Mesenchymal stem cell (in vitro differentiated cells and primary cell): Measurements from ENCODE around the gene DNHD1.

Source experiments
- DNase-seq: peaks from one replicate; pipeline ENCODE4 v3.0.0-alpha.2; 2013
- H2AFZ ChIP-seq: one replicate; pipeline ENCODE4 v1.6.1; 2013; ENCODE audit warnings: low read depth, mild to moderate bottlenecking, control low read depth, inconsistent platforms, low read length, moderate library complexity
- H2AK5ac ChIP-seq: 2 replicates; pipeline ENCODE4 v1.6.1; 2013; ENCODE audit warnings: low read length, moderate library complexity, mild to moderate bottlenecking, inconsistent platforms; ENCODE audit not compliant: severe bottlenecking
- H2BK120ac ChIP-seq: one replicate; pipeline ENCODE4 v1.6.1; 2013; ENCODE audit warnings: low read depth, mild to moderate bottlenecking, inconsistent platforms, low read length, moderate library complexity
- H2BK12ac ChIP-seq, 2 experiments: one replicate each; pipeline ENCODE4 v1.6.1; 2013; ENCODE audit warnings: inconsistent platforms in 2 of 2, low read length in 2 of 2, mild to moderate bottlenecking in 2 of 2, moderate library complexity in 2 of 2, control low read depth in 1 of 2
- H2BK15ac ChIP-seq: one replicate; pipeline ENCODE4 v1.6.1; 2013; ENCODE audit warnings: mild to moderate bottlenecking, low read depth, inconsistent platforms; ENCODE audit not compliant: poor library complexity, severe bottlenecking
- H2BK5ac ChIP-seq: 2 replicates; pipeline ENCODE4 v1.6.1; 2013; ENCODE audit warnings: low read depth, mild to moderate bottlenecking, low read length, control low read depth, inconsistent platforms; ENCODE audit not compliant: poor library complexity, severe bottlenecking
- H3K14ac ChIP-seq, 2 experiments: one replicate each; pipeline ENCODE4 v1.6.1; 2013; ENCODE audit warnings: inconsistent platforms in 2 of 2, low read length in 2 of 2, control low read depth in 1 of 2, mild to moderate bottlenecking in 1 of 2, moderate library complexity in 1 of 2
- H3K18ac ChIP-seq, 2 experiments: one replicate each; pipeline ENCODE4 v1.6.1; 2013; ENCODE audit warnings: inconsistent platforms in 2 of 2, low read length in 2 of 2, control low read depth in 1 of 2, low read depth in 1 of 2, mild to moderate bottlenecking in 1 of 2
- H3K23ac ChIP-seq, 2 experiments: one replicate each; pipeline ENCODE4 v1.6.1; 2013; ENCODE audit warnings: inconsistent platforms in 2 of 2, low read length in 2 of 2, mild to moderate bottlenecking in 2 of 2, moderate library complexity in 2 of 2, control low read depth in 1 of 2
- H3K27ac ChIP-seq: 2 replicates; pipeline ENCODE4 v1.5.1; 2013; ENCODE audit warnings: mild to moderate bottlenecking, moderate library complexity, low read length, control low read depth, inconsistent platforms; ENCODE audit not compliant: poor library complexity, severe bottlenecking
- H3K27me3 ChIP-seq, 2 experiments: 2 replicates each; pipeline versions ENCODE4 v1.6.1 to v1.7.0; 2013; ENCODE audit warnings: low read length in 2 of 2, mild to moderate bottlenecking in 2 of 2, moderate library complexity in 2 of 2, control low read depth in 1 of 2, inconsistent platforms in 1 of 2; ENCODE audit not compliant: control insufficient read depth in 1 of 2, insufficient read depth in 1 of 2
- H3K36me3 ChIP-seq, 2 experiments: 2 replicates each; pipeline versions ENCODE4 v1.6.1 to v1.7.0; 2013; ENCODE audit warnings: low read length in 2 of 2, control low read depth in 1 of 2, inconsistent platforms in 1 of 2, low read depth in 1 of 2, mild to moderate bottlenecking in 1 of 2; ENCODE audit not compliant: insufficient read depth in 2 of 2, control insufficient read depth in 1 of 2
- H3K4ac ChIP-seq, 2 experiments: one replicate each; pipeline ENCODE4 v1.6.1; 2013; ENCODE audit warnings: inconsistent platforms in 2 of 2, low read length in 2 of 2, mild to moderate bottlenecking in 2 of 2, moderate library complexity in 2 of 2, control low read depth in 1 of 2, low read depth in 1 of 2
- H3K4me1 ChIP-seq: 2 replicates; pipeline ENCODE4 v1.6.1; 2013; ENCODE audit warnings: low read depth, low read length, control low read depth; ENCODE audit not compliant: control insufficient read depth, insufficient read depth
- H3K4me2 ChIP-seq: 2 replicates; pipeline ENCODE4 v1.6.1; 2013; ENCODE audit warnings: low read length, mild to moderate bottlenecking, inconsistent platforms; ENCODE audit not compliant: poor library complexity, severe bottlenecking
- H3K4me3 ChIP-seq, 2 experiments: 2 replicates each; pipeline versions ENCODE4 v1.5.1 to v1.7.0; 2013; ENCODE audit warnings: low read length in 2 of 2, mild to moderate bottlenecking in 2 of 2, control low read depth in 1 of 2, low read depth in 1 of 2; ENCODE audit not compliant: insufficient read depth in 1 of 2
- H3K79me1 ChIP-seq: replicated peaks from 2 replicates; pipeline ENCODE4 v1.6.1; 2013; ENCODE audit warnings: mild to moderate bottlenecking, control low read depth, low read length, inconsistent platforms; ENCODE audit not compliant: poor library complexity, severe bottlenecking
- H3K9ac ChIP-seq: 2 replicates; pipeline ENCODE4 v1.7.0; 2013; ENCODE audit warnings: mild to moderate bottlenecking, low read length, moderate library complexity
- H3K9me3 ChIP-seq: 2 replicates; pipeline ENCODE4 v1.7.0; 2013; ENCODE audit warnings: mild to moderate bottlenecking, low read length; ENCODE audit not compliant: control insufficient read depth
- H4K8ac ChIP-seq: one replicate; pipeline ENCODE4 v1.6.1; 2013; ENCODE audit warnings: inconsistent platforms, mild to moderate bottlenecking, low read length, moderate library complexity
- H4K91ac ChIP-seq: one replicate; pipeline ENCODE4 v1.6.1; 2013; ENCODE audit warnings: mild to moderate bottlenecking, low read length, inconsistent platforms
- WGBS: methylation state at CpG from one replicate; pipeline ENCODE4 v1.1.7; 2013; ENCODE audit warnings: mixed read lengths; 5-methylcytosine and 5-hydroxymethylcytosine counted together

DNHD1 gene

DNA sequence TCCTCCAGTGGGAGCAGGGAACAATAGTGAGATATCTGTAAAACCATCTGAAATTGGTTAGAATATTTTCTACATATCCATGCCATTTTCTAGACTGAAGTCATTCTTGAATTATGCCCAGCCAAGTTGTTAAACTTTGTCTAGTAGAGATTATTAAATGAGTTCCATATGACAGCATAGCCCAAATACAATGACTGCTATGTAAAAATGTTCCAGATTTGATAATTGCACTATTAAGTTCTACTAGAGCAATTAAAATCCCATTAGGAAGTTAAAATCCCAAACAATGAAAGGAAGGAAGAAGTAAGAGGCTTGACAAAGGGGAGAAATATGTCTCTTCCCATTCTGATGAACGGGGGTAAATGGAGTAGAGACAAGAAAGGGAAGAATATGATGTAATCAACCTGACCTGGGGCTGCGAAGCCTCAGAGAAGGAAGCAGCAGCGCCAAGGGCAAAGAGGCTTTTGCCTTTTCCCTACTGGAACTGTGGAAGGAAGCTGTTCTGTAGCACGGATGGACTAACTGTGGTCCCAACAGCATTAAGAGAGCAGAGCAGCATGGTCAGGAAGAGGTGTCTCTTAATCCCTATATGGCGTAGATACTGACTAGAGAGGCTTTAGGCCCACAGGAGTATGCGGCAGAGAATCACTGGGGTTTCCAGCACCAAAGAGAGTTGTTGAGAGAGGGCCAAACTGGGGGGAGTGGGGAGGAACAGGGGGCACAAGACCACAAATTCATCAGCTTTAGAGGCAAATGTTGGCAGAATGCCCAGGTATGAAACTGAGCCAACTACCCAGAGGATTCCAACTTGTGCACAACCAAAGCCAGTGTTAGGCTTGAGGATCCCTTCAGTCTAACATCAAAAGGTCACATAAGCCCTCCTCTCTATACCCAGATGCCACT lies 79.6 kb downstream of the DNHD1 start:
- no peak overlapping the region for H2BK5ac ChIP-seq
- 70% methylated on average over 5 of the region's 6 CpGs for WGBS
- H3K79me1 ChIP-seq: peaks cover 6% of the 10 kb centered on the region
- no peak overlapping the region for H2BK15ac ChIP-seq
- no peaks in the 10 kb centered on the region for H3K27me3 ChIP-seq
- H4K91ac ChIP-seq: peak overlapping the region; percentile 25
- H3K36me3 ChIP-seq: peaks cover 8 to 15% of the 10 kb centered on the region in 2 experiments
- peak overlapping the region in 1 of 2 experiments; percentile 40 for H3K4me3 ChIP-seq
- H3K14ac ChIP-seq: peak overlapping the region in 1 of 2 experiments; percentile 41
- peak overlapping the region in 1 of 2 experiments; percentile 4 for H3K18ac ChIP-seq
- no peak overlapping the region for H3K23ac ChIP-seq
- H4K8ac ChIP-seq: no peak overlapping the region
- no peak overlapping the region for H2AFZ ChIP-seq
- no peak overlapping the region for H3K4me2 ChIP-seq
- no peak overlapping the region for H3K27ac ChIP-seq
- no peak overlapping the region for H2AK5ac ChIP-seq
- no peak overlapping the region for H2BK120ac ChIP-seq
- H2BK12ac ChIP-seq: no peak overlapping the region
- peak overlapping the region; percentile 57 for H3K9ac ChIP-seq
- H3K4me1 ChIP-seq: peaks cover 6% of the 10 kb centered on the region
- no peaks in the 10 kb centered on the region for H3K9me3 ChIP-seq
- DNase-seq: peak; percentile 22
- no peak overlapping the region for H3K4ac ChIP-seq

DNA sequence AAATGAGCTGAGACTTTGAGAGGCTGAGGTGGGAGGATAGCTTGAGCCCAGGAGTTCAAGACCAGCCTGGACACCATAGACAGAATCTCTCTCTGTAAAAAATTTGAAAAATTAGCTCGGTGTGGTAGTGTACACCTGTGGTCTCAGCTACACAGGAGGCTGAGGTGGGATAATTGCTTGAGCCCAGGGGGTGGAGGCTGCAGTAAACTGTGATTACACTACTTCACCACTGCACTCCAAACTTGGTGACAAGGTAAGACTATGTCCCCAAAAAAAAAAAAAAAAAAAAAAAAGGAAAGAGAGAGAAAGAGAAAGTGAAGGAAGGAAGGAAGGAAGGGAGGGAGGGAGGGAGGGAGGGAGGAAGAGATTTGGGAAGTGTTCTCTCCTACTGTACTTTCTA lies 81.1 kb downstream of the DNHD1 start:
- H3K9ac ChIP-seq: no peak overlapping the region
- H3K18ac ChIP-seq: no peak overlapping the region
- H3K4me3 ChIP-seq: no peak overlapping the region
- no peak overlapping the region for H2BK15ac ChIP-seq
- no peak overlapping the region for H4K91ac ChIP-seq
- WGBS: no CpG with 5 or more reads among the region's 1 CpG
- H3K9me3 ChIP-seq: no peaks in the 10 kb centered on the region
- H3K27ac ChIP-seq: no peak overlapping the region
- DNase-seq: no peak
- H2AK5ac ChIP-seq: no peak overlapping the region
- H3K4me1 ChIP-seq: peaks cover 5% of the 10 kb centered on the region
- no peak overlapping the region for H2BK12ac ChIP-seq
- H3K4me2 ChIP-seq: no peak overlapping the region
- H2AFZ ChIP-seq: no peak overlapping the region
- no peak overlapping the region for H2BK5ac ChIP-seq
- no peaks in the 10 kb centered on the region for H3K27me3 ChIP-seq
- no peak overlapping the region for H4K8ac ChIP-seq
- H3K14ac ChIP-seq: no peak overlapping the region
- H2BK120ac ChIP-seq: no peak overlapping the region
- H3K23ac ChIP-seq: no peak overlapping the region
- peaks cover 8 to 14% of the 10 kb centered on the region in 2 experiments for H3K36me3 ChIP-seq
- H3K79me1 ChIP-seq: peaks cover 6% of the 10 kb centered on the region
- H3K4ac ChIP-seq: no peak overlapping the region

DNA sequence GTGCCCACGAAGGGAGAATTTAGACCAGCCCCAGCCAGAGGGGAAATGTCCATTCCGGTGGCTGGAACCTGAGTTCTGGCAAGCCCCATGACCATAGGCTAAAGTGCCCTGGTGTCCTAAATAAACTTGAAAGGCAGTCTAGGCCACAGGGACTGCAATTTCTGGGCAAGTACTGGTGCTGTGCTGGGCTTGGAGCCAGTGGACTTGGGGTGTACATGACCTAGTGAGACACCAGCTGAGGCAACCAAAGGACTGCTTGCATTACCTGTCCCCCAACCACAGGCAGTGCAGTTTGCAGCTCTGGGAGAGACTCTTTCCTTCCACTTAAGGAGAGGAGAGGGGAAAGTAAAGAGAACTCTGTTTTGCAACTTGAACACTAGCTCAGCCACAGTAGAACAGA lies 82.6 kb downstream of the DNHD1 start:
- WGBS: 96% methylated on average over 2 of the region's 2 CpGs
- DNase-seq: no peak
- Histone ChIP-seq H3K14ac (no peak overlapping the region), H3K9ac (no peak overlapping the region), H3K4me1 (peaks cover 5% of the 10 kb centered on the region), H2AK5ac (no peak overlapping the region), H2BK120ac (no peak overlapping the region), H3K18ac (no peak overlapping the region), H3K9me3 (peaks cover 14% of the 10 kb centered on the region), H3K4me2 (no peak overlapping the region), H4K8ac (no peak overlapping the region), H2BK15ac (no peak overlapping the region), H2AFZ (no peak overlapping the region), H4K91ac (no peak overlapping the region), H3K4me3 (no peak overlapping the region), H3K36me3 (peaks cover 8 to 14% of the 10 kb centered on the region in 2 experiments), H3K27me3 (no peaks in the 10 kb centered on the region), H2BK12ac (no peak overlapping the region), H2BK5ac (no peak overlapping the region), H3K4ac (no peak overlapping the region), H3K23ac (no peak overlapping the region), H3K79me1 (peaks cover 6% of the 10 kb centered on the region), H3K27ac (no peak overlapping the region)

DNA sequence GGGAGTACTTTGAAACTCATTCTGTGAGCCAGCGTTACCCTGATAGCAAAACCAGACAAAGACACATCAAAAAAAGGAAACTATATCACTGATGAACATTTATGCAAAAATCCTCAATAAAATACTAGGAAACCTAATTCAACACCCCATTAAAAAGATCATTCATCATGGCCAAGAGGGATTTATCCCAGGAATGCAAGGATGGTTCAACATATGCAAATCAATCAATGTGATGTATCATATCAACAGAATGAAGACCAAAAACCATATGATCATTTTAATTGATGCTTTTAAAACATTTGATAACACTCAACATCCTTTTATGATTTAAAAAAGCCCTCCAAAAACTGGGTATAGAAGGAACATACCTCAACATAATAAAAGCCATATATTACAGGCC lies 86.5 kb downstream of the DNHD1 start:
- H3K14ac ChIP-seq: no peak overlapping the region
- no peak overlapping the region for H3K4ac ChIP-seq

More for the DNA sequence above, 86.5 kb downstream of the DNHD1 start:
- no peaks in the 10 kb centered on the region for H3K27me3 ChIP-seq
- H3K79me1 ChIP-seq: peaks cover 10% of the 10 kb centered on the region
- H3K4me3 ChIP-seq: no peak overlapping the region
- no peak overlapping the region for H3K18ac ChIP-seq
- no peak overlapping the region for H2BK15ac ChIP-seq
- H3K27ac ChIP-seq: no peak overlapping the region
- peaks cover 8 to 18% of the 10 kb centered on the region in 2 experiments for H3K36me3 ChIP-seq
- no peak overlapping the region for H2BK12ac ChIP-seq
- H3K4me1 ChIP-seq: peaks cover 11% of the 10 kb centered on the region
- 100% methylated on average over 1 of the region's 1 CpG for WGBS
- H3K9me3 ChIP-seq: peaks cover 17% of the 10 kb centered on the region
- H2AK5ac ChIP-seq: no peak overlapping the region
- no peak overlapping the region for H4K8ac ChIP-seq
- no peak overlapping the region for H3K23ac ChIP-seq
- H4K91ac ChIP-seq: no peak overlapping the region
- no peak overlapping the region for H3K4me2 ChIP-seq
- DNase-seq: no peak
- no peak overlapping the region for H2BK5ac ChIP-seq
- no peak overlapping the region for H2AFZ ChIP-seq
- H2BK120ac ChIP-seq: no peak overlapping the region
- H3K9ac ChIP-seq: no peak overlapping the region
